SKM-1 (cell line): Measurements from ENCODE around the gene ITIH4.

ENCODE experiments used
- DNase-seq: peaks from one replicate; lab custom pipeline; 2025; ENCODE audit not compliant: unreplicated experiment; lab: John Stamatoyannopoulos, UW

ITIH4 gene

GRCh38 chr3:52805270-52806039, 25.0 kb downstream of the ITIH4 start:
- no peak for DNase-seq

- DNase-seq = no peak
These were observed 28.6 kb downstream of the ITIH4 start for GRCh38 chr3:52801839-52802238.

- DNase-seq = no peak
These were observed 30.4 kb downstream of the ITIH4 start for GRCh38 chr3:52800079-52800478.

- no peak for DNase-seq
These were observed 31.4 kb downstream of the ITIH4 start for GRCh38 chr3:52798978-52799476.

- DNase-seq = no peak
These were observed 32.0 kb downstream of the ITIH4 start for GRCh38 chr3:52798376-52798977.

- DNase-seq = no peak
These were observed 34.1 kb downstream of the ITIH4 start for GRCh38 chr3:52796411-52796810.

GRCh38 chr3:52795298-52795900, 35.1 kb downstream of the ITIH4 start:
- DNase-seq = no peak

GRCh38 chr3:52794612-52795099, 35.8 kb downstream of the ITIH4 start, which contains the start of gene ITIH3:
ITIH3 (plus strand) TSS chr3:52794796; CDS start chr3:52794804, 8 bp downstream.
- DNase-seq = no peak

GRCh38 chr3:52793702-52794611, 36.5 kb downstream of the ITIH4 start:
- DNase-seq = no peak

GRCh38 chr3:52792961-52793695, 37.3 kb downstream of the ITIH4 start:
- DNase-seq = no peak

GRCh38 chr3:52792413-52792812, 38.1 kb downstream of the ITIH4 start:
- DNase-seq = no peak

GRCh38 chr3:52791928-52792327, 38.5 kb downstream of the ITIH4 start:
- no peak for DNase-seq

GRCh38 chr3:52791366-52791765, 39.1 kb downstream of the ITIH4 start:
- DNase-seq = no peak

GRCh38 chr3:52790741-52791140, 39.7 kb downstream of the ITIH4 start:
- DNase-seq = no peak

- no peak for DNase-seq
These were observed 40.1 kb downstream of the ITIH4 start for GRCh38 chr3:52790337-52790736.

- no peak for DNase-seq
These were observed 40.8 kb downstream of the ITIH4 start for GRCh38 chr3:52789746-52790040.

GRCh38 chr3:52788890-52789745, 41.4 kb downstream of the ITIH4 start:
- no peak for DNase-seq

GRCh38 chr3:52787672-52788625, 42.5 kb downstream of the ITIH4 start:
- no peak for DNase-seq
